CD1c-positive myeloid dendritic cell (primary cell): Measurements from ENCODE around the gene IGFBPL1.
"Not testable (repeated sequence)": the region's sequence is repeated elsewhere in the genome, so short reads cannot be mapped to it uniquely, and the experiment has no call there.

Experiments
- DNase-seq: peaks from one replicate; pipeline ENCODE4 v3.0.0-alpha.2; 2016; ENCODE audit errors: extremely low spot score

Gene IGFBPL1

GRCh38 chr9:38377336-38378083 is 46.7 kb downstream of the IGFBPL1 start:
- DNase-seq, result not testable (repeated sequence)

GRCh38 chr9:38376021-38376670 is 48.1 kb downstream of the IGFBPL1 start:
- no peak for DNase-seq

- no peak for DNase-seq
Measured at GRCh38 chr9:38375572-38375963, 48.7 kb downstream of the IGFBPL1 start.

- no peak for DNase-seq
Measured at GRCh38 chr9:38374847-38375571, 49.2 kb downstream of the IGFBPL1 start.

GRCh38 chr9:38373679-38374078 is 50.6 kb downstream of the IGFBPL1 start:
- no peak for DNase-seq

GRCh38 chr9:38372762-38373619 is 51.3 kb downstream of the IGFBPL1 start:
- DNase-seq, result no peak

- no peak for DNase-seq
Measured at GRCh38 chr9:38371495-38371894, 52.8 kb downstream of the IGFBPL1 start.

GRCh38 chr9:38370176-38370575 is 54.1 kb downstream of the IGFBPL1 start:
- DNase-seq, result no peak

GRCh38 chr9:38368731-38369130 is 55.5 kb downstream of the IGFBPL1 start:
- no peak for DNase-seq

- DNase-seq, result no peak
Measured at GRCh38 chr9:38367898-38368297, 56.4 kb downstream of the IGFBPL1 start.

- no peak for DNase-seq
Measured at GRCh38 chr9:38363589-38363925, 60.7 kb downstream of the IGFBPL1 start.

- DNase-seq, result peak; percentile 76
Measured at GRCh38 chr9:38362852-38363588, 61.2 kb downstream of the IGFBPL1 start.

GRCh38 chr9:38361473-38361850 is 62.8 kb downstream of the IGFBPL1 start:
- DNase-seq, result no peak

- no peak for DNase-seq
Measured at GRCh38 chr9:38360839-38361472, 63.3 kb downstream of the IGFBPL1 start.

- DNase-seq, result no peak
Measured at GRCh38 chr9:38359689-38360385, 64.4 kb downstream of the IGFBPL1 start.

GRCh38 chr9:38359297-38359653 is 65.0 kb downstream of the IGFBPL1 start:
- no peak for DNase-seq

- no peak for DNase-seq
Measured at GRCh38 chr9:38358390-38359296, 65.6 kb downstream of the IGFBPL1 start.

- DNase-seq, result no peak
Measured at GRCh38 chr9:38357350-38358114, 66.7 kb downstream of the IGFBPL1 start.
